ENCODE results near the gene HS3ST2.

- TF ChIP-seq SP2 (tag by site-specific recombination; IDR thresholded peaks at IDR 0.05), result no peak
- TF ChIP-seq ZNF473 (tag by site-specific recombination; IDR thresholded peaks at IDR 0.05), result no peak
These were observed 27.7 kb upstream of the HS3ST2 start for GRCh38 chr16:22786284-22786683.
